Fibroblast of skin of left quadriceps (primary cell): ENCODE measurements around the gene PFKFB4.

Experiments
- DNase-seq, 2 experiments: peaks; one replicate each; pipeline ENCODE4 v3.0.0-alpha.2; 2013; ENCODE audit warnings: low read depth in 2 of 2

PFKFB4 gene

GRCh38 chr3:48584836-48585235 lies 28.2 kb upstream of the PFKFB4 start:
- DNase-seq, result no peak

- DNase-seq, result no peak
These were observed 25.2 kb upstream of the PFKFB4 start for GRCh38 chr3:48581621-48582481.

GRCh38 chr3:48576647-48577046 lies 20.0 kb upstream of the PFKFB4 start:
- no peak for DNase-seq

GRCh38 chr3:48575366-48575765 lies 18.8 kb upstream of the PFKFB4 start:
- DNase-seq, result no peak

- DNase-seq, result no peak
These were observed 17.5 kb upstream of the PFKFB4 start for GRCh38 chr3:48573973-48574585.

GRCh38 chr3:48572517-48572916 lies 15.9 kb upstream of the PFKFB4 start:
- DNase-seq, result no peak

- no peak for DNase-seq
These were observed 15.3 kb upstream of the PFKFB4 start for GRCh38 chr3:48571938-48572337.

GRCh38 chr3:48569808-48570450 lies 13.3 kb upstream of the PFKFB4 start:
- no peak for DNase-seq

- no peak for DNase-seq
These were observed 12.8 kb upstream of the PFKFB4 start for GRCh38 chr3:48569400-48569799.

- DNase-seq, result no peak
These were observed 11.9 kb upstream of the PFKFB4 start for GRCh38 chr3:48568476-48568875.

GRCh38 chr3:48567500-48567899 lies 10.9 kb upstream of the PFKFB4 start:
- DNase-seq, result no peak

- DNase-seq, result no peak
These were observed 10.5 kb upstream of the PFKFB4 start for GRCh38 chr3:48567090-48567489.

- no peak for DNase-seq
These were observed 9.8 kb upstream of the PFKFB4 start for GRCh38 chr3:48566401-48566760.

- DNase-seq, result no peak
These were observed 9.2 kb upstream of the PFKFB4 start for GRCh38 chr3:48565591-48566400.

GRCh38 chr3:48565186-48565585 lies 8.6 kb upstream of the PFKFB4 start:
- DNase-seq, result no peak

GRCh38 chr3:48564667-48565066 lies 8.1 kb upstream of the PFKFB4 start:
- no peak for DNase-seq

GRCh38 chr3:48564022-48564421 lies 7.4 kb upstream of the PFKFB4 start:
- no peak for DNase-seq

- DNase-seq, result no peak
These were observed 6.8 kb upstream of the PFKFB4 start, which contains the start of gene UCN2 for GRCh38 chr3:48563382-48563918. Gene UCN2, minus strand, starts transcription at chr3:48563781. Its CDS starts 657 bp downstream, at chr3:48563124.

- no peak for DNase-seq
These were observed 5.9 kb upstream of the PFKFB4 start for GRCh38 chr3:48562367-48563095.

- no peak for DNase-seq
These were observed 4.6 kb upstream of the PFKFB4 start for GRCh38 chr3:48561045-48561736.
